ENCODE measurements around the gene ZNF280D. TPM values are rescaled to one million over a fixed set of nuclear protein-coding genes. Genes with fewer than 3 reads are reported as not detected.

The ZNF280D gene
- total RNA-seq, 4 donors from 2014 or later = 27.4 to 59.3 (median 37.3) TPM

DNA sequence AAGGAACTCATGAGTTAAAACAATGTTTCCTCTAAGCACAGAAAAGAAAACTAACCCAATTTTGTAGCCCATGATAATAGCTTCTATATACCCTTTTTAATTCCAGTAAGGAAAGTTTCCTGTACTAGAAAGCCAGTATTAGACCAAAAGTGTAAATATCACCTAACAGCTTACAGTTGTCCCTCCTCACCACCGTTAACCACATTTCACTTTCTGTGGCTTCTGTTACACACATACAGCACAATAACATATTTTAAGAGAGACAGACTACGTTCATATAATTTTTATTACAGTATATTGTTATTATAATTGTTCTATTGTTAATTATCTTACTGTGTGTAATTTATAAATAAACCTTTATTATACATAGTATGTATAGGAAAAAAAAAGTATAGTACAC, 74.1 kb downstream of the ZNF280D start:
- no peak for TF ChIP-seq EP300 (IDR thresholded peaks at IDR 0.05)
- no peak for TF ChIP-seq POLR2A (IDR thresholded peaks at IDR 0.05)
- TF ChIP-seq POLR2AphosphoS5 (IDR thresholded peaks at IDR 0.05) = no peak
- TF ChIP-seq, protein P1, sequence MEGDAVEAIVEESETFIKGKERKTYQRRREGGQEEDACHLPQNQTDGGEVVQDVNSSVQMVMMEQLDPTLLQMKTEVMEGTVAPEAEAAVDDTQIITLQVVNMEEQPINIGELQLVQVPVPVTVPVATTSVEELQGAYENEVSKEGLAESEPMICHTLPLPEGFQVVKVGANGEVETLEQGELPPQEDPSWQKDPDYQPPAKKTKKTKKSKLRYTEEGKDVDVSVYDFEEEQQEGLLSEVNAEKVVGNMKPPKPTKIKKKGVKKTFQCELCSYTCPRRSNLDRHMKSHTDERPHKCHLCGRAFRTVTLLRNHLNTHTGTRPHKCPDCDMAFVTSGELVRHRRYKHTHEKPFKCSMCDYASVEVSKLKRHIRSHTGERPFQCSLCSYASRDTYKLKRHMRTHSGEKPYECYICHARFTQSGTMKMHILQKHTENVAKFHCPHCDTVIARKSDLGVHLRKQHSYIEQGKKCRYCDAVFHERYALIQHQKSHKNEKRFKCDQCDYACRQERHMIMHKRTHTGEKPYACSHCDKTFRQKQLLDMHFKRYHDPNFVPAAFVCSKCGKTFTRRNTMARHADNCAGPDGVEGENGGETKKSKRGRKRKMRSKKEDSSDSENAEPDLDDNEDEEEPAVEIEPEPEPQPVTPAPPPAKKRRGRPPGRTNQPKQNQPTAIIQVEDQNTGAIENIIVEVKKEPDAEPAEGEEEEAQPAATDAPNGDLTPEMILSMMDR (IDR thresholded peaks at IDR 0.05) = no peak
- H3K9me3 ChIP-seq = no peaks in the 10 kb centered on the region
- H3K4me3 ChIP-seq = no peak overlapping the region
- H3K27me3 ChIP-seq = no peaks in the 10 kb centered on the region
- WGBS = 83% methylated on average over 2 of the region's 2 CpGs
- peaks cover 32% of the 10 kb centered on the region for H3K36me3 ChIP-seq
- H3K27ac ChIP-seq = no peak overlapping the region
- H3K4me1 ChIP-seq = no peaks in the 10 kb centered on the region
- DNase-seq (ENCODE audit: low spot score in 2 of 2) = no peak

DNA sequence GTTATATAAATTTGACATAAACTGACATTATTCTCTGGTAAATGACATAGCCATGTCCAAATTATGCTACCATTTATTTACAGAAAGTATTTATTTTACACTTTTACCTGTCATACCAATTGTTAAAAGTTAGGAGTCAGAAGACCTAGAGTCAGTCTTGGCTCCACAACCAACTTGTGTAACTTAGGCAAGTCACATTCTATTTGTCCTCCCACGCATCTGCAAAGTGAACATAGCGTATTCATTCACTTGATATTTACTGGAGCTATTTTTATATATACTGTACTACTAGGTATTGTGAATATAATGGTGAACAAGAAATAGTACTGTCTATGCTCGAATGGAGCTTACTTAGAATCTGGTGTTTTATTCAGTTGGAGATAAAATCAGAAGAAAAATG, 78.7 kb downstream of the ZNF280D start:
- peaks cover 13% of the 10 kb centered on the region for H3K36me3 ChIP-seq
- no peak overlapping the region for H3K4me3 ChIP-seq
- WGBS = 93% methylated on average over 3 of the region's 3 CpGs
- TF ChIP-seq EP300 (IDR thresholded peaks at IDR 0.05) (no peak), POLR2AphosphoS5 (IDR thresholded peaks at IDR 0.05) (no peak), POLR2A (IDR thresholded peaks at IDR 0.05) (no peak)
- TF ChIP-seq, protein P1 (IDR thresholded peaks at IDR 0.05) = no peak
- H3K4me1 ChIP-seq = no peaks in the 10 kb centered on the region
- no peak overlapping the region for H3K27ac ChIP-seq
- no peaks in the 10 kb centered on the region for H3K27me3 ChIP-seq
- no peak for DNase-seq (ENCODE audit: low spot score in 2 of 2)
- H3K9me3 ChIP-seq = no peaks in the 10 kb centered on the region

DNA sequence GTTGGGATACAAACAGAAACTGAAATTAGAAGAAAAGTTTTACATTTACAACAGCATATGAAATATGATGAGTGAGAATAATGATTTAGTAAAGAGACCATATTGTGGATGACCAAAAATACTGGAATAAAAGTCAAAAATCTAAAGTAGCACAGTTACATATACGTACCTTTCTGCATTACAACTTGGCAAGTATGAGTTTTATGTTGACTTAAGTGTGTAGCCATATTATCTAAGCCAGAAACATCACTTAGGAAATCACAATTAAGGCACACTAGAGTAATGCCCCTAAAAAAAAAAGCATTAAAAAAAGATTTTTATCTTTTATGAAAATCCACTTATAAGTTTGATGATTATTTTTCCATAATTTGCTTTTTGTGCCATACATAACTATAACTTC, 79.1 kb downstream of the ZNF280D start:
- H3K4me3 ChIP-seq = no peak overlapping the region
- 98% methylated on average over 1 of the region's 1 CpG for WGBS
- H3K36me3 ChIP-seq = peaks cover 10% of the 10 kb centered on the region
- H3K9me3 ChIP-seq = no peaks in the 10 kb centered on the region
- TF ChIP-seq, protein P1 (IDR thresholded peaks at IDR 0.05) = no peak
- no peak for TF ChIP-seq POLR2A (IDR thresholded peaks at IDR 0.05)
- no peak for TF ChIP-seq EP300 (IDR thresholded peaks at IDR 0.05)
- no peaks in the 10 kb centered on the region for H3K4me1 ChIP-seq
- no peak for DNase-seq (ENCODE audit: low spot score in 2 of 2)
- H3K27ac ChIP-seq = no peak overlapping the region
- H3K27me3 ChIP-seq = no peaks in the 10 kb centered on the region

DNA sequence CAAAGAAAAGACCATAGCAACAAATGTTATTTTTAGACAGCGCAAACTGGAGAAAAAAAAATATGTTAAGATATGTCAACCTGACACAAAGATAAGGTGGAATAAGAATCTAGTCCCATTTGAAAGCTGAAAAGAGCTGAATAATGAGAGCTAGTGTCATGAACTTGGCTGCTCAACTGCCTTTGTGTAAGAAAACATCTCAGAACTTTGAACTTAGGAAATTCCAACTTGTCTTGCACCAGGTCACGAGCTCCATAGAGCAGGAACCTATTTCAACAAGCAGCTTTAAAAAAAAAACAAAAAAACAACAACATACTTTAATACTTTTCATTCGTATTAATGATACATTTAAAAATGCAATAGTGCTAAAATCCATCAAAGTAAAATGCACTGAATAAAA, 79.5 kb downstream of the ZNF280D start:
- no peak for DNase-seq (ENCODE audit: low spot score in 2 of 2)
- TF ChIP-seq, protein P1 (IDR thresholded peaks at IDR 0.05) = no peak
- TF ChIP-seq POLR2AphosphoS5 (IDR thresholded peaks at IDR 0.05) (no peak), EP300 (IDR thresholded peaks at IDR 0.05) (no peak), POLR2A (IDR thresholded peaks at IDR 0.05) (no peak)

DNA sequence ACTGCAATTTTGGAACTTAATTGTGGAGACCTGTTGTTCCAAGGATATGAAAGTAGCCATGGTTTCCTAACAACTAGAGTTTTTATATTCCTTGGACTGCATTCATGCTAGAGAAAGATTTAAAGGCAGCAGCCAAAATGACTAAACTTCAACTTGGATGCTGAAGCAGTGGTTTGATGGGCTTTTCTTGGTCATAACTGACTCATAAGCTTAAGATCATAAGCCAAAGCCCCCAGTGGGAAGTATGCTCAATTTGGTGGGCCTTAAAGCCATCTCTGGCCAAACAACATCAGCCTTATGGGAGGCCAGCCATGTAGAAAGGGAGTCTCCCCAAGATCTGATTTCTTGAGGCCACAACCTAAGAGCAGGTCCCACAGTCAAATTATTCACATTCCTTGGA, 80.2 kb downstream of the ZNF280D start:
- Histone ChIP-seq H3K9me3 (no peaks in the 10 kb centered on the region), H3K27me3 (no peaks in the 10 kb centered on the region), H3K4me1 (no peaks in the 10 kb centered on the region), H3K27ac (no peak overlapping the region), H3K36me3 (peaks cover 11% of the 10 kb centered on the region), H3K4me3 (no peak overlapping the region)
- TF ChIP-seq, protein P1 (IDR thresholded peaks at IDR 0.05) = no peak
- TF ChIP-seq POLR2A (IDR thresholded peaks at IDR 0.05) = no peak
- no peak for TF ChIP-seq POLR2AphosphoS5 (IDR thresholded peaks at IDR 0.05)
- TF ChIP-seq EP300 (IDR thresholded peaks at IDR 0.05) = no peak
- no peak for DNase-seq (ENCODE audit: low spot score in 2 of 2)

More for the DNA sequence above, 79.5 kb downstream of the ZNF280D start:
- Histone ChIP-seq H3K4me3 (no peak overlapping the region), H3K9me3 (no peaks in the 10 kb centered on the region), H3K36me3 (peaks cover 10% of the 10 kb centered on the region), H3K4me1 (no peaks in the 10 kb centered on the region), H3K27me3 (no peaks in the 10 kb centered on the region), H3K27ac (no peak overlapping the region)
- 88% methylated on average over 3 of the region's 3 CpGs for WGBS
